Stimulated activated naive B cell treated with anti-CD40 and anti-IgM and Interleukin-4, amounts not matched to agents 10 μg/mL and 1 μg/mL and 100 μg/mL, for 72 hours (primary cell): Measurements from ENCODE around the gene CSF3.
"Not testable (repeated sequence)": the region's sequence is repeated elsewhere in the genome, so short reads cannot be mapped to it uniquely, and the experiment has no call there.

Experiments
- ATAC-seq, 2 donors: fragments of 150-1000 bp; cut with Tn5 transposase; replicated peaks; 2 replicates each; pipeline ENCODE4 v1.10.0; 2021; ENCODE audit warnings: moderate library complexity in 1 of 2
- DNase-seq: peaks from one replicate; pipeline ENCODE4 v3.0.0; 2021
- H3K27ac Mint-ChIP-seq: one replicate; pipeline ENCODE4 v1.8.0; 2022; ENCODE audit warnings: mild to moderate bottlenecking, mixed read lengths
- H3K27me3 Mint-ChIP-seq, 2 donors: one replicate each; pipeline ENCODE4 v1.8.0; 2022; ENCODE audit warnings: mixed read lengths in 2 of 2
- H3K36me3 Mint-ChIP-seq, 2 donors: one replicate each; pipeline ENCODE4 v1.8.0; 2022; ENCODE audit warnings: mixed read lengths in 2 of 2, mild to moderate bottlenecking in 1 of 2
- H3K4me1 Mint-ChIP-seq, 2 donors: one replicate each; pipeline ENCODE4 v1.8.0; 2022; ENCODE audit warnings: mixed read lengths in 2 of 2, mild to moderate bottlenecking in 1 of 2
- H3K4me3 Mint-ChIP-seq, 2 donors: one replicate each; pipeline ENCODE4 v1.8.0; 2022; ENCODE audit warnings: mild to moderate bottlenecking in 2 of 2, mixed read lengths in 2 of 2, moderate library complexity in 1 of 2
- H3K9me3 Mint-ChIP-seq, 2 donors: one replicate each; pipeline ENCODE4 v1.8.0; 2022; ENCODE audit warnings: mixed read lengths in 2 of 2, mild to moderate bottlenecking in 1 of 2

CSF3 gene

DNA sequence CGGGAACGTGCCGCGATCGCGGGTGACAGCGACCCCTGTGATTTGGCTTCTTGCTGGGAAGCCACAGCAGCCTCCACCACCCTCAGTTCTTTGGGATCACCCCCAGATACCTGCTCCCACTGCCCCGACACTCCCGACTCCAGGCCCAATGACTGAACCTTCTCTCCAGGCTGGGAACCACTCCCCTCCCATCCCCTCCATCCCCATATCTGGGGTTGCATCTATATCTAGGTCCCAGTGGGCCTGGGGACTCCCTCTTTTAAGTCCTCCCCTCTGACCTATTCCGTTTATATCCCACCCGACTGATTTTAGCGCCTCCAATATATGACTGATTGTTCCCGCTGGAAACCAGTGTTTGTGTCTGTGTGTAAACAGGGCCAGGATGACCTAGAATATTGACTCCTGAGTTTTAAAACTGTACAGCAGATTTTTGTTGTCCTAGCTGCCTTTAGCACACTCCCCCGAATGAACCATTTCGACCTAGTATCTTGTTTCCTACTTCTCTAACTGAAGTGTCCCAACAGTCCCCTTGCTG is 34.0 kb upstream of the CSF3 start:
- ATAC-seq: no peak
- DNase-seq: no peak
- no peaks in the 10 kb centered on the region for H3K9me3 Mint-ChIP-seq
- H3K27ac Mint-ChIP-seq: peak overlapping the region; percentile 99
- no peaks in the 10 kb centered on the region for H3K27me3 Mint-ChIP-seq
- H3K4me1 Mint-ChIP-seq: peaks cover 26 to 37% of the 10 kb centered on the region in 2 donors
- H3K36me3 Mint-ChIP-seq: peaks cover 23 to 26% of the 10 kb centered on the region in 2 donors
- peak overlapping the region; percentile 92 to 95 for H3K4me3 Mint-ChIP-seq

DNA sequence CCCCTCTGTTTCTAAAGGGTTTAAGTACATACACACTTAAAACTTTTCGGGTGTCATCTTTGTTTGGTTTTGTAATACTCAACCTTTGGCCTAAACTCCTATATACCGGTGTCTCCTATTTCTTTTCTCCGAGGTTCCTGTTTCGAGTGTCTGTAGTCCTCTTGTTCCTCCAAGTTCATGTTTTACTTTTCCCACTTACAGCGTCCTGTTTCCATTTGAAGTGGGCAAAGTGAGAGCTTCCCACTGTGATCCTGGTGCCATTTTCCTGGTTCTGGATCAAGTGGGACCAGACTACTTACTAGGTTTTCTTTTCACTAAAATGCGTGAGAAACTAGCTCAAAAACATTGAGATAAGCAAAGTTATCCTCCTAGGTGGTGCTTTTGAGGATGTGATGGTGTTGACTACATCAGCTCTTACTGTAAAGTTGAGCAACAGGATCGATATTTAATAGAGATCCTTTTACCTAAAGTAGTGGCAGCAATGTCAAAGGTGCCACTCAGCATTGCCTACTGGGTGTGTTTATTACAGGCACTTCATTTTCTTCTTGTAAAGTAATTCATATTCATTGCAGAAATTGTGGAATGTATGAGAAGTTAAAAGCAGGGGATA is 33.4 kb upstream of the CSF3 start:
- peaks cover 26 to 40% of the 10 kb centered on the region in 2 donors for H3K4me1 Mint-ChIP-seq
- H3K27ac Mint-ChIP-seq: peak overlapping the region; percentile 99
- H3K36me3 Mint-ChIP-seq: peaks cover 28 to 31% of the 10 kb centered on the region in 2 donors
- H3K27me3 Mint-ChIP-seq: no peaks in the 10 kb centered on the region
- peak overlapping the region; percentile 92 to 95 for H3K4me3 Mint-ChIP-seq
- DNase-seq (no peak), ATAC-seq (no peak)
- no peaks in the 10 kb centered on the region for H3K9me3 Mint-ChIP-seq

GRCh38 chr17:39988206-39988810 is 26.9 kb upstream of the CSF3 start:
- DNase-seq: no peak
- Mint-ChIP-seq H3K4me3 (no peak overlapping the region), H3K36me3 (peaks cover 62 to 76% of the 10 kb centered on the region in 2 donors), H3K27me3 (no peaks in the 10 kb centered on the region), H3K9me3 (no peaks in the 10 kb centered on the region), H3K4me1 (peaks cover 8 to 17% of the 10 kb centered on the region in 2 donors), H3K27ac (no peak overlapping the region)
- ATAC-seq: no peak

GRCh38 chr17:39994448-39994847 is 20.8 kb upstream of the CSF3 start:
- Mint-ChIP-seq H3K9me3 (no peaks in the 10 kb centered on the region), H3K27me3 (no peaks in the 10 kb centered on the region)

DNA sequence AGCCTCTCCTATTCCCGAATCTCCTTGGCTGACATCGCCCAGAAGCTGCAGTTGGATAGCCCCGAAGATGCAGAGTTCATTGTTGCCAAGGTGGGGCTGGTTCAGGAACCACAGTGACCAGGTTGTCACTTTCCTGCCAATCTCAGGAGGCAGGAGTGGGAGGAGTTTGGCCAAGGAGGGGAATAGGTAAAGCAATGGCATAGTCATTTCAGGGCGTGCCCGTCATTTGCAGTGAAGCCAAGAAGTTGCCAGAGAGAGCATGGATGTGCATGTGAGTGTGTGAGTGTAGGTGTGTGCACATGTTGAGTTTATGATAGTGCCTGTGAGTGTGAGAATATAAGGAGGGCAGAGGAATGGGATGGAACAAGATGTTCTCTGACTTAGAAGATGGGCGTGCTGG is 19.8 kb upstream of the CSF3 start:
- Mint-ChIP-seq H3K4me1 (peaks cover 5 to 8% of the 10 kb centered on the region in 2 donors), H3K27ac (no peak overlapping the region), H3K4me3 (no peak overlapping the region)

More at GRCh38 chr17:39994448-39994847, 20.8 kb upstream of the CSF3 start:
- Mint-ChIP-seq H3K27ac (no peak overlapping the region), H3K36me3 (peaks cover 59 to 82% of the 10 kb centered on the region in 2 donors), H3K4me3 (no peak overlapping the region), H3K4me1 (peaks cover 5 to 8% of the 10 kb centered on the region in 2 donors)
- DNase-seq (no peak), ATAC-seq (no peak)

DNA sequence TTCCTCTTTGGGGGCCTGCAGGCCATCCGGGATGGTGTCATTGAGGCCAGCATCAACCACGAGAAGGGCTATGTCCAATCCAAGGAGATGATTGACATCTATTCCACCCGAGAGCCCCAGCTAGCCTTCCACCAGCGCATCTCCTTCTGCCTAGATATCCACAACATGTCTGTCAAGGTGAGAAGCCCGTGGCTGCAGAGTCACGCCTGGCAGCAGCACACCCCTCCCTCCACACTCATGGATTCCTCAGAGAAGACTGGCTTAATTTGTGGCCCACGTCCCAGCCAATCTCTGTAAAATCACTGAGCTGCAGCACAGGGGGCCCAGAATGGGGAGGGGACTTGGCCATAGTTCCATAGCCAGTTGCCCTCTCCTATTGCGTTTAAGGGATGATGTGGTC is 19.1 kb upstream of the CSF3 start:
- Mint-ChIP-seq H3K27ac (no peak overlapping the region), H3K4me1 (peaks cover 5 to 8% of the 10 kb centered on the region in 2 donors), H3K9me3 (no peaks in the 10 kb centered on the region), H3K27me3 (no peaks in the 10 kb centered on the region), H3K4me3 (no peak overlapping the region), H3K36me3 (peaks cover 46 to 69% of the 10 kb centered on the region in 2 donors)
- DNase-seq (no peak), ATAC-seq (no peak)

More for the DNA sequence above, 19.8 kb upstream of the CSF3 start:
- ATAC-seq: no peak
- Mint-ChIP-seq H3K36me3 (peaks cover 51 to 75% of the 10 kb centered on the region in 2 donors), H3K9me3 (no peaks in the 10 kb centered on the region), H3K27me3 (no peaks in the 10 kb centered on the region)
- no peak for DNase-seq

DNA sequence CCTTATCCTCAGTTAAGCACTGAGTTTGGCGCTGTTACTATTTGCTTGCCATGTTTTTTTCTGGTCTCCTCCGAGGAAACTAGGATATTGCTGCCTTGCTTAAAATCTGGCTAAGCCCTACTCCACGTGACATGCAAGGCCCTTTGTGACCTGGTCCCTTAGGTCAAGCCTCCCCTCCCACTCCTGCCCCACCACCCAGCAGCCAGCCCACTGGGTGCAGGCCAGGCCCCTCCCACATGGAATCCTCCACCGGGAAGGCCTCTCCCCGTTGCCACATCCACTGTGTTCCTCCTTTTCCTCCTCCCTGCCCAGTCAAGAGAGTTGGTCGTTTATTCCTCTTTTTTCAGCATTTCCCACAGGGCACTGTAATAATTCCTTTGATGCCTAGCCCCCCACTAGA is 18.4 kb upstream of the CSF3 start:
- no peak for DNase-seq
- ATAC-seq: no peak
- Mint-ChIP-seq H3K27ac (no peak overlapping the region), H3K36me3 (peaks cover 46 to 63% of the 10 kb centered on the region in 2 donors), H3K9me3 (no peaks in the 10 kb centered on the region), H3K4me1 (peaks cover 5 to 8% of the 10 kb centered on the region in 2 donors), H3K27me3 (no peaks in the 10 kb centered on the region), H3K4me3 (no peak overlapping the region)

GRCh38 chr17:39997543-39997942 is 17.7 kb upstream of the CSF3 start:
- ATAC-seq (no peak), DNase-seq (no peak)
- H3K27ac Mint-ChIP-seq: peak overlapping the region; percentile 42
- peaks cover 45 to 58% of the 10 kb centered on the region in 2 donors for H3K36me3 Mint-ChIP-seq
- peaks cover 5 to 7% of the 10 kb centered on the region in 2 donors for H3K4me1 Mint-ChIP-seq
- no peaks in the 10 kb centered on the region for H3K27me3 Mint-ChIP-seq
- H3K9me3 Mint-ChIP-seq: no peaks in the 10 kb centered on the region
- no peak overlapping the region for H3K4me3 Mint-ChIP-seq

DNA sequence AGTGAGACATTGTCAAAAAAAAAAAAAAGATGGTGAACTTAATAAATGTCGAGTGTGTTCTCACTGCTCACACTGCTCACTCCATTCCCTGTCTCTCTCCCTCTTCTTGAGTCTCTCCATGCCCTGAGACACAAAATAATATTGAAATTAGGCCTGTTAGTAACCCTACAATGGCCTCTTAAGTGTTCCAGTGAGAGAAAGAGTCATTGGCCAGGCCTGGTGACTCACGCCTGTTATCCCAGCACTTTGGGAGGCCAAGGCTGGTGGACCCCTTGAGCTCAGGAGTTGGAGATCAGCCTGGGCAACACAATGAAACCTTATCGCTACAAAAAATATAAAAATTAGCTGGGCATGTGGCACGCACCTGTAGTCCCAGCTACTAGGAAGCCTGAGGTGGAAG is 16.2 kb upstream of the CSF3 start:
- Mint-ChIP-seq H3K9me3 (no peaks in the 10 kb centered on the region), H3K4me3 (no peak overlapping the region), H3K4me1 (peaks cover 0 to 3% of the 10 kb centered on the region in 2 donors), H3K27me3 (no peaks in the 10 kb centered on the region), H3K27ac (peak overlapping the region; percentile 51), H3K36me3 (peaks cover 30 to 42% of the 10 kb centered on the region in 2 donors)
- no peak for ATAC-seq
- DNase-seq: no peak

GRCh38 chr17:40000161-40000560 is 15.1 kb upstream of the CSF3 start:
- Mint-ChIP-seq H3K36me3 (peaks cover 19 to 31% of the 10 kb centered on the region in 2 donors), H3K27me3 (no peaks in the 10 kb centered on the region), H3K4me1 (peaks cover 0 to 3% of the 10 kb centered on the region in 2 donors), H3K9me3 (no peaks in the 10 kb centered on the region), H3K4me3 (no peak overlapping the region), H3K27ac (no peak overlapping the region)
- DNase-seq (no peak), ATAC-seq (no peak)

DNA sequence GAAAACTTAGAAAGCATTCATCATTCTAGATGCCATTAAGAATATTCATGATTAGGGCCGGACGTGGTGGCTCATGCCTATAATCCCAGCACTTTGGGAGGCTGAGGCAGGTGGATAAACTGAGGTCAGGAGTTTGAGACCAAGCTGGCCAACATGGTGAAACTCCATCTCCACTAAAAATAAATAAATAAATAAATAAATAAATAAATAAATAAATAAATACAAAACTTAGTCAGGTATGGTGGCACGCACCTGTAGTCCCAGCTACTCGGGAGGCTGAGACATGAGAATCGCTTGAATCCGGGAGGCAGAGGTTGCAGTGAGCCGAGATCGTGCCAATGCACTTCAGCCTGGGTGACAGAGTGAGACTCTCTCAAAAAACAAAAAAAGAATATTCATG is 13.9 kb upstream of the CSF3 start:
- not testable (repeated sequence) for DNase-seq, H3K4me3 Mint-ChIP-seq, H3K27ac Mint-ChIP-seq, H3K4me1 Mint-ChIP-seq, ATAC-seq, H3K27me3 Mint-ChIP-seq, H3K9me3 Mint-ChIP-seq
- H3K36me3 Mint-ChIP-seq: peaks cover 11 to 22% of the 10 kb centered on the region in 2 donors

DNA sequence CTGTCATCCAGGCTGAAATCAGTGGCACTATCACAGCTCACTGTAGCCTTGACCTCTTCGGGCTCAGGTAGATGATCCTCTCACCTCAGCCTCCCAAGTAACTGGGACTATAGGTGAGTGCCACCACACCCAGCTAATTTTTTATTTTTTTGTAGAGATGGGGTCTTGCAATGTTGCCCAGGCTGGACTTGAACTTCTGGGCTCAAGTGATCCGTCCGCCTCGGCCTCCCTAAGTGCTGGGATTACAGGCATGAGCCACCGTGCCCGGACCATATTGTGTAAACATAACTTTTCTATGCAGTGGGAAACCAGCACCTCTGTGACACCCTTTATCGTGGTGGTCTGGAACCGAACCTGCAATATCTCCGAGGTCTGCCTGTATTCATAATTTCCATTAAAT is 11.2 kb upstream of the CSF3 start:
- Mint-ChIP-seq H3K4me1 (no peaks in the 10 kb centered on the region), H3K4me3 (no peak overlapping the region), H3K36me3 (peaks cover 2 to 3% of the 10 kb centered on the region in 2 donors), H3K27ac (no peak overlapping the region), H3K9me3 (no peaks in the 10 kb centered on the region), H3K27me3 (no peaks in the 10 kb centered on the region)
- no peak for ATAC-seq
- no peak for DNase-seq

- no peaks in the 10 kb centered on the region for H3K9me3 Mint-ChIP-seq
- ATAC-seq: no peak
Observed at GRCh38 chr17:40004712-40005111, 10.5 kb upstream of the CSF3 start.

DNA sequence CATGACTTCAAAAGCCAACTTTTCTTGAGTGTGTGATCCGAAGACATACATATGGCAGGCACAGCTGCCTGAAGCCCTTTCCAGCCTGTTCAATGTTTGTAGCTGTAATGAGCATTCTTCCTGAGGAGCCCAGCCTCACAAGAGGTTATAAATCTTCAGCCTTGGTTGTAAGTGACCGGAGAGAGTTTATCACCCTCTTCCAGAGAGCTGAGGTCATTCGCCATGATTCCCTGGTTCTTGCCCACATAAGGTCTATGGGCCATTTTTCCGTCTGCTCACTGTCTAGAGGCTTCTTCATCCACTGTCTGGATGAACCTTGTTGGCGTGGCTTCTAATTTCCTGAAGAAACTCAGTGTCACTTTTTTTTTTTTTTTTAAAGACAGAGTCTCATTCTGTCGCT is 9.7 kb upstream of the CSF3 start:
- Mint-ChIP-seq H3K27ac (no peak overlapping the region), H3K4me3 (no peak overlapping the region), H3K36me3 (no peaks in the 10 kb centered on the region), H3K4me1 (no peaks in the 10 kb centered on the region), H3K9me3 (no peaks in the 10 kb centered on the region), H3K27me3 (no peaks in the 10 kb centered on the region)
- ATAC-seq (no peak), DNase-seq (no peak)

More at GRCh38 chr17:40004712-40005111, 10.5 kb upstream of the CSF3 start:
- no peaks in the 10 kb centered on the region for H3K36me3 Mint-ChIP-seq
- DNase-seq: no peak
- H3K4me3 Mint-ChIP-seq: no peak overlapping the region
- H3K27ac Mint-ChIP-seq: no peak overlapping the region
- no peaks in the 10 kb centered on the region for H3K4me1 Mint-ChIP-seq
- no peaks in the 10 kb centered on the region for H3K27me3 Mint-ChIP-seq

DNA sequence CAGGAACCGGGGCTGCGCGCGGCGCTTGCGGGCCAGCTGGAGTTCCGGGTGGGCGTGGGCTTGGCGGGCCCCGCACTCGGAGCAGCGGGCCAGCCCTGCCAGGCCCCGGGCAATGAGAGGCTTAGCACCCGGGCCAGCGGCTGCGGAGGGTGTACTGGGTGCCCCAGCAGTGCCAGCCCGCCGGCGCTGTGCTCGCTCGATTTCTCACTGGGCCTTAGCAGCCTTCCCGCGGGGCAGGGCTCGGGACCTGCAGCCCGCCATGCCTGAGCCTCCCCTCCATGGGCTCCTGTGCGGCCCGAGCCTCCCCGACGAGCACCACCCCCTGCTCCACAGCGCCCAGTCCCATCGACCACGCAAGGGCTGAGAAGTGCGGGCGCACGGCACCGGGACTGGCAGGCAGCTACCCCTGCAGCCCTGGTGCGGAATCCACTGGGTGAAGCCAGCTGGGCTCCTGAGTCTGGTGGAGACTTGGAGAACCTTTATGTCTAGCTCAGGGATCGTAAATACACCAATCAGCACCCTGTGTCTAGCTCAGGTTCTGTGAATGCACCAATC is 4.2 kb upstream of the CSF3 start:
- H3K27ac Mint-ChIP-seq, DNase-seq, H3K36me3 Mint-ChIP-seq, H3K9me3 Mint-ChIP-seq, H3K4me1 Mint-ChIP-seq, H3K27me3 Mint-ChIP-seq, ATAC-seq, H3K4me3 Mint-ChIP-seq: not testable (repeated sequence)
